ENCODE measurements around the gene PRIM1. TPM values are rescaled to one million over a fixed set of nuclear protein-coding genes. Genes with fewer than 3 reads are reported as not detected.

Gene PRIM1
- total RNA-seq, 1 experiment from 2014 or later: 25.0 TPM

- intact Hi-C loops (cut with micrococcal nuclease; ENCODE audit: unreplicated experiment): no loop called here
- in situ Hi-C loops (cut with HindIII; ENCODE audit: low pct_unique_long_range_greater_than_20kb, low sequenced_read_pairs): no loop called here
- CTCF ChIA-PET: no interaction called here
Measured at GRCh38 chr12:56772625-56773024, 20.5 kb upstream of the PRIM1 start.

GRCh38 chr12:56769868-56770267, 17.7 kb upstream of the PRIM1 start:
- ATAC-seq: no peak
- ChIA-PET CTCF (no interaction called here), POLR2A (no interaction called here)
- intact Hi-C loops (cut with micrococcal nuclease; ENCODE audit: unreplicated experiment): loop anchor here (10.0 kb wide), 1 partner anchor 75 kb away; no protein-coding TSS in a partner anchor
- no peak for DNase-seq (ENCODE audit: low read depth, low spot score)
- no peak overlapping the region for H3K4me3 ChIP-seq (ENCODE audit: low read depth in 2 of 2, low read length in 2 of 2)
- no peaks in the 10 kb centered on the region for H3K27me3 ChIP-seq (ENCODE audit: control insufficient read depth, insufficient read depth, low read length)
- in situ Hi-C loops (cut with HindIII; ENCODE audit: low pct_unique_long_range_greater_than_20kb, low sequenced_read_pairs): no loop called here
- no peaks in the 10 kb centered on the region for H3K4me1 ChIP-seq (ENCODE audit: control insufficient read depth, insufficient read depth, low read length)
- TF ChIP-seq CTCF (IDR thresholded peaks at IDR 0.05): no peak
- TF ChIP-seq POLR2AphosphoS5 (IDR thresholded peaks at IDR 0.05; ENCODE audit: low read depth, low read length): no peak
- TF ChIP-seq REST (IDR thresholded peaks at IDR 0.05; ENCODE audit: insufficient read depth in 1 of 2, low read depth in 2 of 2, low read length in 1 of 2): no peak
- TF ChIP-seq TCF7L2 (IDR thresholded peaks at IDR 0.05; ENCODE audit: low read depth, low read length): no peak
- TF ChIP-seq SIN3A (IDR thresholded peaks at IDR 0.05; ENCODE audit: borderline replicate concordance, insufficient read depth, low read depth, low read length): no peak
- no TSS peak for BruUV-seq (replicated peaks)
- H3K36me3 ChIP-seq (ENCODE audit: control insufficient read depth, insufficient read depth, low read length): no peaks in the 10 kb centered on the region
- H3K9me3 ChIP-seq (ENCODE audit: control insufficient read depth, insufficient read depth, low read depth, low read length): no peaks in the 10 kb centered on the region
- no peak overlapping the region for H3K27ac ChIP-seq (ENCODE audit: low read length)

More at GRCh38 chr12:56772625-56773024, 20.5 kb upstream of the PRIM1 start:
- TF ChIP-seq POLR2AphosphoS5 (IDR thresholded peaks at IDR 0.05; ENCODE audit: low read depth, low read length) (no peak), TCF7L2 (IDR thresholded peaks at IDR 0.05; ENCODE audit: low read depth, low read length) (no peak), REST (IDR thresholded peaks at IDR 0.05; ENCODE audit: insufficient read depth in 1 of 2, low read depth in 2 of 2, low read length in 1 of 2) (no peak), CTCF (IDR thresholded peaks at IDR 0.05) (no peak), SIN3A (IDR thresholded peaks at IDR 0.05; ENCODE audit: borderline replicate concordance, insufficient read depth, low read depth, low read length) (no peak)
- POLR2A ChIA-PET: no interaction called here
- DNase-seq (ENCODE audit: low read depth, low spot score) (no peak), ATAC-seq (no peak)
- Histone ChIP-seq H3K36me3 (ENCODE audit: control insufficient read depth, insufficient read depth, low read length) (no peaks in the 10 kb centered on the region), H3K27me3 (ENCODE audit: control insufficient read depth, insufficient read depth, low read length) (no peaks in the 10 kb centered on the region), H3K4me1 (ENCODE audit: control insufficient read depth, insufficient read depth, low read length) (no peaks in the 10 kb centered on the region), H3K27ac (ENCODE audit: low read length) (no peak overlapping the region), H3K4me3 (ENCODE audit: low read depth in 2 of 2, low read length in 2 of 2) (no peak overlapping the region), H3K9me3 (ENCODE audit: control insufficient read depth, insufficient read depth, low read depth, low read length) (no peaks in the 10 kb centered on the region)
- BruUV-seq (replicated peaks): no TSS peak
